ENCODE data around the gene L2HGDH. TPM values are rescaled to one million over a fixed set of nuclear protein-coding genes. Genes with fewer than 3 reads are reported as not detected.

Gene L2HGDH
- total and polyA plus RNA-seq, 9 of the 15 experiments (the other 6 are each of a cell fraction or from before 2014, with no cell fraction given), result 1.7 to 16.1 (median 10.5) TPM

- TF ChIP-seq MCM2 (IDR thresholded peaks at IDR 0.05; ENCODE audit: low read depth) (no peak), DLX4 (CRISPR knock-in tag; IDR thresholded peaks at IDR 0.05) (no peak), ARID3B (CRISPR knock-in tag; IDR thresholded peaks at IDR 0.05; ENCODE audit: borderline replicate concordance) (no peak), ZNF41 (CRISPR knock-in tag; conservative IDR thresholded peaks at IDR 0.05) (no peak), HES1 (IDR thresholded peaks at IDR 0.05; ENCODE audit: low read depth) (no peak), ZBED1 (IDR thresholded peaks at IDR 0.05) (no peak), MTF1 (CRISPR knock-in tag; IDR thresholded peaks at IDR 0.05; ENCODE audit: borderline replicate concordance) (no peak), TFE3 (CRISPR knock-in tag; IDR thresholded peaks at IDR 0.05) (no peak), HEY1 (CRISPR knock-in tag; IDR thresholded peaks at IDR 0.05; ENCODE audit: borderline replicate concordance) (no peak), ZC3H11A (IDR thresholded peaks at IDR 0.05; ENCODE audit: low read depth, low read length) (no peak), PPARD (CRISPR knock-in tag; IDR thresholded peaks at IDR 0.05) (no peak), ZNF140 (CRISPR knock-in tag; IDR thresholded peaks at IDR 0.05) (no peak), ATF4 (CRISPR knock-in tag; IDR thresholded peaks at IDR 0.05) (no peak), ADNP (tag; IDR thresholded peaks at IDR 0.05) (no peak), ZNF143 (CRISPR knock-in tag; IDR thresholded peaks at IDR 0.05) (peak; percentile 36; the same call in 1 of the 2 replicates), ZSCAN29 (IDR thresholded peaks at IDR 0.05) (no peak), SMAD1 (IDR thresholded peaks at IDR 0.05; ENCODE audit: low read depth, low read length, partially characterized antibody) (no peak), MNT (conservative IDR thresholded peaks at IDR 0.05) (0 out of 4 replicates have a peak, but pooled peaks of 1 of the 2 experiments have one; percentile 9), ELK1 (CRISPR knock-in tag; IDR thresholded peaks at IDR 0.05) (no peak)
These were observed 665 bp upstream of the L2HGDH start (continued) for GRCh38 chr14:50312734-50313054.
